ENCODE measurements around the gene RNASE7.

DNA sequence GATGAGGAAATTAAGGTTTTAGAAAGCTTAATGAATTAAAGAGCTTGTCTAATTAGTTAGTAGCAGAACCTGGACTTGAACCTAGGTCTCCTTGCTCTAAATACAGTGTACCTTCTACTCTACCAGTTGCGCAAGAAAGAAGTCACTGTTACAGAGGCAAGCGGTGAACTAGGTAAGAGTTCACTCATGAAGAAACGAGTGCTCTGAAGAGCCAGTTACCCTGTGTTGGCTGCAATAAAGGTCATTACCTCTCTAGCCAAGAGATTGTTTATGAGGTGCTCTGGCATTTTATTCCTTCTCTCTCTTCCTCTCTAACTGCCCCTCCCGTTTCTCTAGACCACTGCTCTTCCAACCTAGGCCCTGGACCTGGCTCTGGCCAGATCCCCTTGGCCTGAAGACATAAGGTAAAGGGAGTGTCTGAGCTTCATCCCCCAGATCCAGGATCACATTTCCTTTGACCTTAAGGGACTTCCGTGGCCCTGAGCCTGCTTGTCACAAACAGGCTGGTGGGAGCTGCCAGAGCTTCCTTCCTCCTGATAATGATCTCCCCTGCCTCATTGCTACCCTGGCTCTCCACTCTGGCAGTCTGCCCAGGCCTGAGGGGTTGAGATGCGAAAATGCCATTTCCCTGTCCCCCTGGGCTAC lies 1.9 kb downstream of the RNASE7 start:
- TF ChIP-seq POLR2A (IDR thresholded peaks at IDR 0.05) = no peak
- TF ChIP-seq, protein P1, sequence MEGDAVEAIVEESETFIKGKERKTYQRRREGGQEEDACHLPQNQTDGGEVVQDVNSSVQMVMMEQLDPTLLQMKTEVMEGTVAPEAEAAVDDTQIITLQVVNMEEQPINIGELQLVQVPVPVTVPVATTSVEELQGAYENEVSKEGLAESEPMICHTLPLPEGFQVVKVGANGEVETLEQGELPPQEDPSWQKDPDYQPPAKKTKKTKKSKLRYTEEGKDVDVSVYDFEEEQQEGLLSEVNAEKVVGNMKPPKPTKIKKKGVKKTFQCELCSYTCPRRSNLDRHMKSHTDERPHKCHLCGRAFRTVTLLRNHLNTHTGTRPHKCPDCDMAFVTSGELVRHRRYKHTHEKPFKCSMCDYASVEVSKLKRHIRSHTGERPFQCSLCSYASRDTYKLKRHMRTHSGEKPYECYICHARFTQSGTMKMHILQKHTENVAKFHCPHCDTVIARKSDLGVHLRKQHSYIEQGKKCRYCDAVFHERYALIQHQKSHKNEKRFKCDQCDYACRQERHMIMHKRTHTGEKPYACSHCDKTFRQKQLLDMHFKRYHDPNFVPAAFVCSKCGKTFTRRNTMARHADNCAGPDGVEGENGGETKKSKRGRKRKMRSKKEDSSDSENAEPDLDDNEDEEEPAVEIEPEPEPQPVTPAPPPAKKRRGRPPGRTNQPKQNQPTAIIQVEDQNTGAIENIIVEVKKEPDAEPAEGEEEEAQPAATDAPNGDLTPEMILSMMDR (IDR thresholded peaks at IDR 0.05) = no peak
